HG03342 (cell line): Measurements from ENCODE around the gene LRRC43.

ENCODE experiments used
- ATAC-seq: cut with Tn5 transposase; IDR thresholded peaks from one replicate; pipeline ENCODE4 v1.9.1; 2021; ENCODE audit warnings: mild to moderate bottlenecking, moderate library complexity; ENCODE audit not compliant: unreplicated experiment

Gene LRRC43

DNA sequence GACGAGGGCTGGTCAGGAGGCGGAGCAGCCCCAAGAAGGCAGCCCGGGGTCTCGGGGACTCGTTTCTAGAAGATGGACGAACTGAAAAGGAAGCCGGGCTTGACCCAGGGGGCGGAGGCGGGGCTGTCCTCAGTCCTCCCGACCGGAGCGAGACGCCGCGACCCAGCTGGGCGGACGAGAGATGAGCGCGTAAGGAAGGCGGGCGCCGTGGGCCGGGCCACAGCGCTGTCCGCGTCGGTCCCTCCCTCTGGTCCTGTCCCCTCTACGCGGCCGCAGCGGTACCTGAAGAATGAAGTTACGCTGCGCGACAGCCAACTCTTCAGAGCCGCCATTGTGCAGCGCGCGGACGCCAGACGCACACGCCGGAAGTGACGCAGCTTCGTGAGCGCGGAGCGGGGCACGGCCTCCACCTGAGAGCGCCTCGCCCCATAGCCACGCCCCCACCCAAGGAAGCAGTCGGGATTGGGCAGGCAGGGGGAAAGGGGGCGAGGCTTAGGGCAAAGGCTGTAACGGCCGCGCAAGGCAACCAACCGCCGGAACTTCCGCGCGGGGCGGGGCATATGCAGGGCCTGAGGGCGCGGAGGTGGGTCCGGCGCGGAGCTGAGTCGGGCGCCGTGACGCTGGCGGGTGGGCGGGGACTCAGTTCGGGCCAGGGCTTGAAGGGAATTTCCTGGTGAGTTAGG, 42.9 kb downstream of the LRRC43 start, which contains the start of gene DIABLO:
Gene DIABLO, minus strand, starts transcription at position 370 of the 683 bp plus-strand sequence. Its CDS starts 38 bp downstream, at position 332.
- ATAC-seq: peak; percentile 91

- no peak for ATAC-seq
These were observed 43.6 kb downstream of the LRRC43 start for GRCh38 chr12:122226366-122227125.

GRCh38 chr12:122227341-122227740, 44.4 kb downstream of the LRRC43 start:
- no peak for ATAC-seq

DNA sequence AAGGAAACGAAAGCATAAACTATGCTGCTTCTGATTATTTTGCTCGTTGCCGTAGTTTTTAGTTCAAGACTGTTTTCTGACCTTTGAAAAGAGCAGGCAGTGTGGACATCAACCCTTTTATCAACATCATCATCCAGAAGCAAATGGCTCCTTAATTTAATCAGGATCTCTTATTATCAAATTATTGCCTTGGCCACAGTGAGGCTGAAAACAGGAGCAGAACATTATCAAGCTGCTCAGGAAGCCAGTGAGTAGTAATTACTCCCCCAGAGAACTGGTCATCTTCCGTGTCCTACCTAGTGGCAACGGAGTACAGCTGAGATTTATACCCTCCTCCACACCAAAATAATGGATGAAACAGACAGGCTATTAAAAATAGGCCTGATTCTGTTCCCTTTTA, 45.2 kb downstream of the LRRC43 start:
- no peak for ATAC-seq

- no peak for ATAC-seq
These were observed 47.9 kb downstream of the LRRC43 start for GRCh38 chr12:122230798-122231197.

GRCh38 chr12:122232691-122233090, 49.8 kb downstream of the LRRC43 start:
- no peak for ATAC-seq

GRCh38 chr12:122235741-122236140, 52.8 kb downstream of the LRRC43 start:
- ATAC-seq: no peak

DNA sequence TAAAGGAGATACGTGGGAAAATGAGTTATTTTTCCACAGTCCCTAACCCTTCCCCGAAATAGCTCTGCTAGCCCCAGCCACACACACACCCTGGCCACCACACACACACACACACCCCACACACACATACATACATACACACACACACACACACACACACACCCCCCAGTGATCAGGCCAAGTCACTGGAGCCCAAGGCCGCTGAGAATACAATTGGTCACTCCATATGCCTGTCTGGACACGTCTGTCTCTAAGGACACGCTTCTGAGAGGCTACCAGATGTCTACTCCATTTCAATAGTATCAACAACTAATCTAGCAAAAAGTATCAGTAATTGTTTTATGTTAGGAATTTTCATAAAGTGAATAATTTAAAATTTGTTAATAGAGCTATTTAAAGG, 55.9 kb downstream of the LRRC43 start:
- ATAC-seq: no peak

- ATAC-seq: no peak
These were observed 61.0 kb downstream of the LRRC43 start for GRCh38 chr12:122243965-122244364.

DNA sequence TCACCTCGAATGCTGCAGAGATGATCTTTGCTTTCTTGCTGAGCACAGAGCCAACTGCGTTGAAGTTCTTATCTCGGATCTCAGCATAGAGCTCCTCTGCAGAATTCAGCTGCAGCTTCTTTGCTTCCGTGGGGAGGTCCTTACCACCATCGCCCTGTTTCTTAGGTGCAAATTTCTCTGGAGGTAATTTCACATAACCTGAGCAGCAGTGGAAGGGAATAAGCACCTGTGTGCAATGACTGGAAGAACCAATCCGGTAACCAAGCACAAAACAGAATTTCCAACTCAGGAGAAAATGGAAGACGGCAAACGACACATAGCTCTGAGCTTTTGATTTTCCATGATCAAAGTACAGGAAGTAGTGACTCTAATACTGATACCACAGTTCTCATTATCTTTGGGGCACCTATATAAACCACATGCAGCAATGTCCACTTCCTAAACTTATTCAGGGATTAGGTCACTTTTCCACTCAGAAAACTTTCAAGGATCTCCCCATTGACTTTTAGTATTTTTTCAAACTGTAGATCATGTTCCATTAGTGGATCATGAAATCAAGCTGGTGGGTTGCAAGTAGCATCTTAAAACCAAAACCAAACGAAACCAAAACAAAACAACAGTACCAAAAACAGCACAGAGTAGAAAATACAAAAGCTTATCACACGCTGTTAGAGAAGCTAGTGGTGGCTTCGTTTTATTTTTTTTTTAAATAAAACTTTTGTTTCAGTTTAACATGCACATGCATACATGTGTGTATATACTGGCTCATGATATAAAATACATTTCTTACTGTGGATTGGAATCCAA, 61.8 kb downstream of the LRRC43 start:
- no peak for ATAC-seq

DNA sequence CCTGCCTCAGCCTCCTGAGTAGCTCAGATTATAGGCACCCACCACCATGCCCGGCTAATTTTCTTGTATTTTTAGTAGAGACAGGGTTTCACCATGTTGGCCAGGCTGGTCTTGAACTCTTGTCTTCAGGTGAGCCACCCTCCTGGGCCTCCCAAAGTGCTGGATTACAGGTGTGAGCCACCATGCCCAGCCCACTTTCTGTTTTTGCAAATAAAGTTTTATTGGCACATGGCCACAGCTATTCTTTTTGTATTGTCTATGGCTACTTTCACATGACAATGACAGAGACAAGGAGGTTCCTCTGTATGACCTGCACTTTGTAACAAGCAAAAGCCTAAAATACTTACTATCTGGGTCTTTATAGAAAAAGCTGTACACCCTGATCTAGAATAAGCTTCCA, 62.6 kb downstream of the LRRC43 start:
- no peak for ATAC-seq

DNA sequence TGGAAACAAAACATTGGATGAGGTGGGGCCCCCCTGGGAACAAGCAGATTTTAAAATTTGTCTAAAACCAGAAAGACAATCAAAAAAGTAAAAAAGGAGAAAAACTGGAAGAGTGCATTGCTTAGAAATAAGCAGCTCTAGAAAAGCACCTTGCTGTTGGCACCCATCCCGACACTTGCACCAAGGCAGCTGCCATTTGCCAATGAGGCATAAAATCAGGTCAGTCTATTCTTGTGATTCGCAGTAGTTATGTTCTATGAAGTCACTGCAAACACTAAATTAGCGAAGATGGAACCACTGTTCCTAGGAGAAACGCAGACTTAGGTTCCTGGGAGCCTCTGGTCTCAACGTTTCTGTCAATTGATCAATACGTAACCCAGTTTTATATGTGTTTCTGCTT, 67.1 kb downstream of the LRRC43 start:
- no peak for ATAC-seq

GRCh38 chr12:122250536-122250935, 67.6 kb downstream of the LRRC43 start:
- no peak for ATAC-seq
